Measurements from ENCODE around the gene SLC26A11. TPM values are rescaled to one million over a fixed set of nuclear protein-coding genes. Genes with fewer than 3 reads are reported as not detected.

SLC26A11 gene
- total RNA-seq, 1 experiment from 2014 or later, result 17.7 TPM

- ATAC-seq, result no peak
- Histone ChIP-seq H3K27ac (ENCODE audit: low read depth, low read length) (no peak overlapping the region), H3K79me2 (ENCODE audit: insufficient read depth, low read length) (no peaks in the 10 kb centered on the region), H3K4me3 (replicated peaks in 1 of 2; ENCODE audit: low read depth in 1 of 2, low read length in 2 of 2) (no peak overlapping the region), H3K9me2 (ENCODE audit: insufficient read depth) (no peaks in the 10 kb centered on the region), H3K4me2 (ENCODE audit: low read length) (no peak overlapping the region), H3K27me3 (ENCODE audit: insufficient read depth, low read length) (no peaks in the 10 kb centered on the region), H4K20me1 (ENCODE audit: insufficient read depth) (peaks cover under 1% of the 10 kb centered on the region; the same call in 1 of the 2 replicates), H3K4me1 (ENCODE audit: control insufficient read depth in 1 of 2, insufficient read depth in 2 of 2, low read length in 2 of 2) (no peaks in the 10 kb centered on the region), H3K36me3 (ENCODE audit: control insufficient read depth in 1 of 2, insufficient read depth in 2 of 2, low read length in 2 of 2) (peaks cover 12 to 16% of the 10 kb centered on the region in 2 experiments; a peak in 2 of 4 replicates), H2AFZ (ENCODE audit: low read depth, low read length, poor library complexity, severe bottlenecking) (no peak overlapping the region), H3K9me3 (ENCODE audit: control insufficient read depth in 1 of 2, insufficient read depth in 1 of 2, low read depth in 1 of 2, low read length in 2 of 2) (no peaks in the 10 kb centered on the region), H3K9ac (ENCODE audit: low read length) (no peak overlapping the region)
- intact Hi-C loops (cut with micrococcal nuclease), result no loop called here
- no TSS peak for BruUV-seq (replicated peaks)
- TF ChIP-seq TCF7L2 (IDR thresholded peaks at IDR 0.05; ENCODE audit: borderline replicate concordance, extremely low read depth, insufficient read depth, insufficient read length) (no peak), CBX3 (IDR thresholded peaks at IDR 0.05; ENCODE audit: low read depth) (no peak), FOSL1 (IDR thresholded peaks at IDR 0.05; ENCODE audit: low read depth) (no peak), EGR1 (IDR thresholded peaks at IDR 0.05; ENCODE audit: low read depth) (no peak), ATF3 (IDR thresholded peaks at IDR 0.05) (no peak), MAX (IDR thresholded peaks at IDR 0.05) (no peak), SIN3A (IDR thresholded peaks at IDR 0.05; ENCODE audit: low read depth) (no peak), JUND (IDR thresholded peaks at IDR 0.05) (no peak), EZH2 (IDR thresholded peaks at IDR 0.05) (no peak)
- ChIA-PET RAD21 (ENCODE audit: low non-redundant PET in 1 of 2, low total read pairs in 2 of 2, uncharacterized antibody in 2 of 2, unreplicated experiment in 2 of 2) (no interaction called here), CTCF (no interaction called here), POLR2A (no interaction called here)
- no peak for DNase-seq (ENCODE audit: low read depth, low spot score)
These were observed 69.4 kb downstream of the SLC26A11 start for GRCh38 chr17:80289616-80290015.

- intact Hi-C loops (cut with micrococcal nuclease), result no loop called here
- DNase-seq (ENCODE audit: low read depth, low spot score) (no peak), ATAC-seq (no peak)
- no peaks in the 10 kb centered on the region for H3K79me2 ChIP-seq (ENCODE audit: insufficient read depth, low read length)
- H3K27ac ChIP-seq (ENCODE audit: low read depth, low read length), result no peak overlapping the region
- no peak overlapping the region for H3K9ac ChIP-seq (ENCODE audit: low read length)
- H3K27me3 ChIP-seq (ENCODE audit: insufficient read depth, low read length), result no peaks in the 10 kb centered on the region
- no peaks in the 10 kb centered on the region for H3K9me3 ChIP-seq (ENCODE audit: control insufficient read depth in 1 of 2, insufficient read depth in 1 of 2, low read depth in 1 of 2, low read length in 2 of 2)
- H4K20me1 ChIP-seq (ENCODE audit: insufficient read depth), result no peaks in the 10 kb centered on the region
- ChIA-PET RAD21 (ENCODE audit: low non-redundant PET in 1 of 2, low total read pairs in 2 of 2, uncharacterized antibody in 2 of 2, unreplicated experiment in 2 of 2) (no interaction called here), POLR2A (no interaction called here), CTCF (no interaction called here)
- no peak overlapping the region for H3K4me2 ChIP-seq (ENCODE audit: low read length)
- H3K36me3 ChIP-seq (ENCODE audit: control insufficient read depth in 1 of 2, insufficient read depth in 2 of 2, low read length in 2 of 2), result peaks cover 14 to 16% of the 10 kb centered on the region in 2 experiments; a peak in 2 of 4 replicates
- no peaks in the 10 kb centered on the region for H3K9me2 ChIP-seq (ENCODE audit: insufficient read depth)
- no peak for TF ChIP-seq ELF1 (IDR thresholded peaks at IDR 0.05; ENCODE audit: borderline replicate concordance, low read depth)
- no peak overlapping the region for H2AFZ ChIP-seq (ENCODE audit: low read depth, low read length, poor library complexity, severe bottlenecking)
- BruUV-seq (replicated peaks), result no TSS peak
- H3K4me1 ChIP-seq (ENCODE audit: control insufficient read depth in 1 of 2, insufficient read depth in 2 of 2, low read length in 2 of 2), result no peaks in the 10 kb centered on the region
- no peak overlapping the region for H3K4me3 ChIP-seq (replicated peaks in 1 of 2; ENCODE audit: low read depth in 1 of 2, low read length in 2 of 2)
These were observed 69.9 kb downstream of the SLC26A11 start for GRCh38 chr17:80290156-80290555.

Data from HCT116 (cell line).